A673 (cell line): ENCODE data around the gene PLEKHH2. TPM values are rescaled to one million over a fixed set of nuclear protein-coding genes. Genes with fewer than 3 reads are reported as not detected.

Experiments used
- BruUV-seq: library from RNA; stranded (reverse); fragments of 400-500 nt; replicated peaks from 2 replicates; lab custom pipeline; 2021; lab: Mats Ljungman, UMichigan
- CTCF ChIA-PET: fragments of 300-600 bp; sonication (Branson Sonifier 250); formaldehyde crosslinking; loops from one replicate; lab custom pipeline; 2022; ENCODE audit warnings: antibody characterized with exemption; lab: Charles Lee
- POLR2A ChIA-PET: fragments of 300-600 bp; sonication (Branson Sonifier 250); formaldehyde crosslinking; loops from one replicate; lab custom pipeline; 2022; ENCODE audit warnings: antibody characterized with exemption; ENCODE audit not compliant: low non-redundant PET; lab: Charles Lee
- DNase-seq: peaks from one replicate; pipeline ENCODE4 v3.0.0-alpha.2; 2015; ENCODE audit warnings: low spot score
- H3K27ac ChIP-seq: fragments of 200-600 bp; sonication (generic); 2 replicates; pipeline ENCODE4 v1.5.1; 2016; ENCODE audit warnings: mixed run types, low read depth, mild to moderate bottlenecking, mixed read lengths, antibody characterized with exemption, low read length; ENCODE audit not compliant: poor library complexity, severe bottlenecking
- H3K27me3 ChIP-seq: fragments of 200-600 bp; sonication (generic); replicated peaks from 2 replicates; pipeline ENCODE4 v1.6.1; 2017; ENCODE audit warnings: mixed run types, low read depth, mild to moderate bottlenecking, mixed read lengths, antibody characterized with exemption, low read length; ENCODE audit not compliant: insufficient read depth, poor library complexity
- H3K36me3 ChIP-seq: fragments of 200-600 bp; sonication (generic); 2 replicates; pipeline ENCODE4 v1.6.1; 2016; ENCODE audit warnings: mixed run types, mild to moderate bottlenecking, mixed read lengths, antibody characterized with exemption, low read length; ENCODE audit not compliant: insufficient read depth, poor library complexity, severe bottlenecking
- H3K4me1 ChIP-seq: fragments of 200-600 bp; sonication (generic); 2 replicates; pipeline ENCODE4 v1.6.1; 2017; ENCODE audit warnings: mixed run types, mild to moderate bottlenecking, mixed read lengths, antibody characterized with exemption, low read length; ENCODE audit not compliant: insufficient read depth, poor library complexity, severe bottlenecking
- H3K4me3 ChIP-seq: fragments of 200-600 bp; sonication (generic); 2 replicates; pipeline ENCODE4 v1.5.1; 2016; ENCODE audit warnings: low read depth, mixed run types, mild to moderate bottlenecking, mixed read lengths, low read length; ENCODE audit not compliant: poor library complexity, severe bottlenecking
- H3K9me3 ChIP-seq: fragments of 200-600 bp; sonication (generic); 2 replicates; pipeline ENCODE4 v1.6.1; 2016; ENCODE audit warnings: mixed run types, low read depth, mild to moderate bottlenecking, mixed read lengths, antibody characterized with exemption, low read length; ENCODE audit not compliant: poor library complexity, severe bottlenecking
- CTCF ChIP-seq: fragments of 300-800, 200-600 bp; sonication (generic); conservative IDR thresholded peaks from 2 replicates; pipeline ENCODE4 v1.5.1; 2017; ENCODE audit warnings: low read depth, mild to moderate bottlenecking, antibody characterized with exemption, low read length, moderate library complexity, mixed read lengths
- EZH2 ChIP-seq: fragments of 200-600 bp; sonication (generic); IDR thresholded peaks from 2 replicates; pipeline ENCODE4 v1.6.1; 2017; ENCODE audit warnings: borderline replicate concordance, low read depth, mild to moderate bottlenecking, mixed read lengths, antibody characterized with exemption, low read length; ENCODE audit not compliant: poor library complexity, severe bottlenecking
- intact Hi-C: fragments of 100-400 bp; cut with micrococcal nuclease; formaldehyde crosslinking; loops from one replicate; pipeline ENCODE4 v1.10.0; 2022; ENCODE audit not compliant: unreplicated experiment
- total RNA-seq: library from RNA; stranded (reverse); gene quantifications from 2 replicates; pipeline ENCODE4 v1.2.3, GENCODE V29; 2021

PLEKHH2 gene
- total RNA-seq, 1 experiment from 2014 or later = 2.2 TPM

GRCh38 chr2:43636621-43637020 lies 439 bp upstream of the PLEKHH2 start:
- Histone ChIP-seq H3K36me3 (no peaks in the 10 kb centered on the region), H3K9me3 (no peaks in the 10 kb centered on the region), H3K27ac (no peak overlapping the region), H3K4me3 (peak overlapping the region; percentile 81), H3K27me3 (no peaks in the 10 kb centered on the region), H3K4me1 (peaks cover 17% of the 10 kb centered on the region)
- intact Hi-C loops = no loop called here
- CTCF ChIA-PET = no interaction called here
- TF ChIP-seq EZH2 (no peak), CTCF (no peak)
- BruUV-seq = no TSS peak
- no peak for DNase-seq
- POLR2A ChIA-PET = interaction anchor here (0.6 kb wide), 1 partner anchor 360 kb away, joined by 3 read pairs; no protein-coding TSS in a partner anchor

- Histone ChIP-seq H3K27ac (no peak overlapping the region), H3K9me3 (no peaks in the 10 kb centered on the region), H3K4me1 (no peaks in the 10 kb centered on the region), H3K36me3 (no peaks in the 10 kb centered on the region), H3K4me3 (no peak overlapping the region), H3K27me3 (no peaks in the 10 kb centered on the region)
- no peak for DNase-seq
- ChIA-PET CTCF (no interaction called here), POLR2A (no interaction called here)
- intact Hi-C loops = no loop called here
- TF ChIP-seq EZH2 (no peak), CTCF (no peak)
- no TSS peak for BruUV-seq
Measured at GRCh38 chr2:43642363-43642762, 5.3 kb downstream of the PLEKHH2 start.

GRCh38 chr2:43643680-43644079 lies 6.6 kb downstream of the PLEKHH2 start:
- no peak overlapping the region for H3K4me3 ChIP-seq
- TF ChIP-seq CTCF (no peak), EZH2 (no peak)
- no peaks in the 10 kb centered on the region for H3K9me3 ChIP-seq
- ChIA-PET CTCF (no interaction called here), POLR2A (no interaction called here)
- H3K27ac ChIP-seq = no peak overlapping the region
- no peaks in the 10 kb centered on the region for H3K36me3 ChIP-seq
- intact Hi-C loops = no loop called here
- no peaks in the 10 kb centered on the region for H3K4me1 ChIP-seq
- H3K27me3 ChIP-seq = no peaks in the 10 kb centered on the region
- BruUV-seq = no TSS peak
- DNase-seq = no peak
